Measurements from ENCODE around the gene ZC3H7A. TPM values are rescaled to one million over a fixed set of nuclear protein-coding genes. Genes with fewer than 3 reads are reported as not detected.

Gene ZC3H7A
- total and polyA plus RNA-seq, 2 of the 4 experiments (the other 2 are of a cell fraction) = 22.2 to 53.9 TPM

GRCh38 chr16:11794447-11794846 is 2.6 kb downstream of the ZC3H7A start:
- no peak for ATAC-seq (ENCODE audit: low read depth)
- intact Hi-C loops (cut with micrococcal nuclease) (no loop called here), in situ Hi-C loops (cut with MboI; ENCODE audit: low sequenced_read_pairs) (no loop called here), dilution Hi-C loops (cut with HindIII; ENCODE audit: low sequenced_read_pairs, unreplicated experiment) (no loop called here)
- peaks cover 19% of the 10 kb centered on the region for H3K9me1 ChIP-seq (ENCODE audit: insufficient read depth, low read length)
- 0 out of 2 replicates have a peak overlapping the region, but pooled peaks have one; percentile 11 for H3K14ac ChIP-seq (replicated peaks; ENCODE audit: low read depth, low read length)
- H2BK15ac ChIP-seq (ENCODE audit: low read depth, low read length) = no peak overlapping the region
- H3K9me3 ChIP-seq (ENCODE audit: control insufficient read depth, insufficient read depth, low read length) = no peaks in the 10 kb centered on the region
- peak overlapping the region; percentile 37 for H2BK5ac ChIP-seq (ENCODE audit: low read depth, low read length, poor library complexity, severe bottlenecking)
- no peaks in the 10 kb centered on the region for H3K27me3 ChIP-seq (ENCODE audit: control insufficient read depth, insufficient read depth, low read length)
- H4K91ac ChIP-seq (ENCODE audit: insufficient read depth, low read depth, low read length) = no peak overlapping the region
- H2AK5ac ChIP-seq (ENCODE audit: low read depth, low read length) = no peak overlapping the region
- H2AFZ ChIP-seq (replicated peaks; ENCODE audit: low read length, poor library complexity) = no peak overlapping the region
- no peak overlapping the region for H3K27ac ChIP-seq (ENCODE audit: insufficient read depth, low read length)
- peaks cover 21% of the 10 kb centered on the region for H3K4me1 ChIP-seq (ENCODE audit: control insufficient read depth, insufficient read depth, low read length)
- ChIA-PET CTCF (no interaction called here), POLR2A (ENCODE audit: unreplicated experiment) (no interaction called here)
- no peak overlapping the region for H2BK120ac ChIP-seq (ENCODE audit: low read depth, low read length)
- no peak overlapping the region for H2AK9ac ChIP-seq (replicated peaks; ENCODE audit: low read depth, low read length, poor library complexity)
- H3K23ac ChIP-seq (ENCODE audit: low read depth, low read length) = peak overlapping the region; percentile 70; the same call in 1 of the 2 replicates
- peak overlapping the region in 1 of 2 experiments; percentile 26; a peak in 1 of 4 replicates for H4K8ac ChIP-seq (ENCODE audit: low read depth in 2 of 2, low read length in 2 of 2)
- H3K56ac ChIP-seq (ENCODE audit: extremely low read depth, insufficient read depth, low read length) = no peak overlapping the region
- no peak overlapping the region for H3K18ac ChIP-seq (ENCODE audit: low read depth, low read length)
- H3K4ac ChIP-seq (ENCODE audit: low read depth, low read length) = no peak overlapping the region
- TF ChIP-seq CEBPB (IDR thresholded peaks at IDR 0.05; ENCODE audit: low read depth, low read length) (no peak), FOS (IDR thresholded peaks at IDR 0.05; ENCODE audit: low read depth, low read length) (no peak), RFX5 (IDR thresholded peaks at IDR 0.05; ENCODE audit: low read depth, low read length) (no peak), SMC3 (IDR thresholded peaks at IDR 0.05; ENCODE audit: low read depth, low read length) (no peak), NFE2L2 (IDR thresholded peaks at IDR 0.05; ENCODE audit: low read depth, low read length) (no peak), RCOR1 (IDR thresholded peaks at IDR 0.05; ENCODE audit: insufficient replicate concordance, low read length) (no peak), BHLHE40 (IDR thresholded peaks at IDR 0.05; ENCODE audit: low read depth, low read length) (no peak), MAZ (IDR thresholded peaks at IDR 0.05; ENCODE audit: borderline replicate concordance, low read depth, low read length) (no peak), CHD1 (IDR thresholded peaks at IDR 0.05; ENCODE audit: low read depth, low read length) (no peak), ELK1 (IDR thresholded peaks at IDR 0.05; ENCODE audit: borderline replicate concordance, low read depth, low read length) (no peak), CTCF (conservative IDR thresholded peaks at IDR 0.05; ENCODE audit: low read depth, low read length) (no peak), POLR2A (IDR thresholded peaks at IDR 0.05; ENCODE audit: low read depth, low read length) (no peak), RAD21 (IDR thresholded peaks at IDR 0.05; ENCODE audit: low read length) (no peak), MXI1 (IDR thresholded peaks at IDR 0.05; ENCODE audit: borderline replicate concordance, low read depth, low read length) (no peak), MAFK (IDR thresholded peaks at IDR 0.05; ENCODE audit: low read depth, low read length) (no peak)
- TF ChIP-seq, protein P1, sequence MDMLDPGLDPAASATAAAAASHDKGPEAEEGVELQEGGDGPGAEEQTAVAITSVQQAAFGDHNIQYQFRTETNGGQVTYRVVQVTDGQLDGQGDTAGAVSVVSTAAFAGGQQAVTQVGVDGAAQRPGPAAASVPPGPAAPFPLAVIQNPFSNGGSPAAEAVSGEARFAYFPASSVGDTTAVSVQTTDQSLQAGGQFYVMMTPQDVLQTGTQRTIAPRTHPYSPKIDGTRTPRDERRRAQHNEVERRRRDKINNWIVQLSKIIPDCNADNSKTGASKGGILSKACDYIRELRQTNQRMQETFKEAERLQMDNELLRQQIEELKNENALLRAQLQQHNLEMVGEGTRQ (IDR thresholded peaks at IDR 0.05; ENCODE audit: low read depth, low read length) = no peak
- no CpG with 5 or more reads among the region's 2 CpGs for WGBS, 2 experiments (ENCODE audit: extremely low coverage in 2 of 2, insufficient read length in 1 of 2)
- peaks cover 54% of the 10 kb centered on the region for H4K20me1 ChIP-seq (ENCODE audit: insufficient read depth, low read length)
- no peak overlapping the region for H3K9ac ChIP-seq (ENCODE audit: low read depth, low read length)
- no TSS peak for BruUV-seq (replicated peaks)
- no peak overlapping the region for H3K4me2 ChIP-seq (ENCODE audit: low read depth, low read length)
- peaks cover 5% of the 10 kb centered on the region for H3K36me3 ChIP-seq (ENCODE audit: control insufficient read depth, insufficient read depth, low read length)
- no peak overlapping the region for H3K4me3 ChIP-seq (ENCODE audit: insufficient read depth, low read depth, low read length)
- no peak overlapping the region for H2BK20ac ChIP-seq (ENCODE audit: low read depth, low read length)
- no peak overlapping the region for H4K5ac ChIP-seq (ENCODE audit: low read depth, low read length)
- H3K79me1 ChIP-seq (ENCODE audit: low read depth in 1 of 2, low read length in 2 of 2) = peaks cover 10 to 72% of the 10 kb centered on the region in 2 experiments; a peak in 3 of 4 replicates
- DNase-seq = no peak

Measured in IMR-90 (cell line).